Hepatocyte (in vitro differentiated cells): ENCODE results near the gene OR2J1. TPM values are rescaled to one million over a fixed set of nuclear protein-coding genes. Genes with fewer than 3 reads are reported as not detected.

Experiments used
- DNase-seq: peaks from one replicate; pipeline ENCODE4 v3.0.0-alpha.2; 2016; ENCODE audit warnings: low spot score
- H2AFZ ChIP-seq: fragments of 200-600 bp; sonication (generic); 2 replicates; pipeline ENCODE4 v1.6.0; 2016; ENCODE audit warnings: antibody characterized with exemption, mild to moderate bottlenecking
- H3K27ac ChIP-seq: fragments of 200-600 bp; sonication (generic); 2 replicates; pipeline ENCODE4 v1.5.1; 2016; ENCODE audit warnings: mild to moderate bottlenecking
- H3K27me3 ChIP-seq: fragments of 200-600 bp; sonication (generic); 2 replicates; pipeline ENCODE4 v1.6.1; 2016
- H3K36me3 ChIP-seq: fragments of 200-600 bp; sonication (generic); replicated peaks from 2 replicates; pipeline ENCODE4 v1.5.1; 2016; ENCODE audit warnings: low read depth; ENCODE audit not compliant: insufficient read depth
- H3K4me1 ChIP-seq: fragments of 200-600 bp; sonication (generic); 2 replicates; pipeline ENCODE4 v1.5.1; 2016; ENCODE audit warnings: mild to moderate bottlenecking, moderate library complexity; ENCODE audit not compliant: insufficient read depth
- H3K4me2 ChIP-seq: fragments of 200-600 bp; sonication (generic); 2 replicates; pipeline ENCODE4 v1.6.0; 2016
- H3K4me3 ChIP-seq: fragments of 200-600 bp; sonication (generic); 2 replicates; pipeline ENCODE4 v1.5.1; 2016; ENCODE audit warnings: mild to moderate bottlenecking
- H3K79me2 ChIP-seq: fragments of 200-600 bp; sonication (generic); 2 replicates; pipeline ENCODE4 v1.6.0; 2017; ENCODE audit warnings: mild to moderate bottlenecking
- H3K9me2 ChIP-seq: fragments of 200-600 bp; sonication (generic); replicated peaks from 2 replicates; pipeline ENCODE4 v1.6.0; 2017; ENCODE audit warnings: mild to moderate bottlenecking; ENCODE audit not compliant: insufficient read depth
- H3K9me3 ChIP-seq: fragments of 200-600 bp; sonication (generic); 2 replicates; pipeline ENCODE4 v1.5.1; 2016; ENCODE audit warnings: low read depth, mild to moderate bottlenecking
- H4K20me1 ChIP-seq: fragments of 200-600 bp; sonication (generic); 2 replicates; pipeline ENCODE4 v1.6.0; 2016; ENCODE audit warnings: mild to moderate bottlenecking; ENCODE audit not compliant: insufficient read depth, poor library complexity, severe bottlenecking
- CTCF ChIP-seq: fragments of 200-600 bp; sonication (generic); IDR thresholded peaks from 2 replicates; pipeline ENCODE4 v1.5.1; 2016; ENCODE audit warnings: antibody characterized with exemption, mild to moderate bottlenecking; ENCODE audit not compliant: poor library complexity
- EZH2 ChIP-seq: fragments of 200-600 bp; sonication (generic); IDR thresholded peaks from 2 replicates; pipeline ENCODE4 v1.6.1; 2016; ENCODE audit warnings: antibody characterized with exemption, mild to moderate bottlenecking, borderline replicate concordance
- EZH2phosphoT487 ChIP-seq: fragments of 200-600 bp; sonication (generic); IDR thresholded peaks from one replicate; pipeline ENCODE4 v1.6.1; 2018; ENCODE audit warnings: antibody characterized with exemption, mild to moderate bottlenecking, low read depth, moderate library complexity; ENCODE audit not compliant: unreplicated experiment, severe bottlenecking
- WGBS: methylation state at CpG from one replicate; pipeline ENCODE4 v1.1.6; 2016; ENCODE audit warnings: low lambda C conversion rate; ENCODE audit errors: missing lambda C conversion rate; 5-methylcytosine and 5-hydroxymethylcytosine counted together
- polyA plus RNA-seq: library from polyadenylated mRNA; unstranded; fragments of >200 nt; fragmentation: Nextera tagmentation; extraction: Ambion mirVana; gene quantifications from 2 replicates; pipeline ENCODE4 v1.2.1, GENCODE V29; 2016
- total RNA-seq: library from RNA; depleted of rRNA; stranded (reverse); fragments of >200 nt; gene quantifications from 2 replicates; pipeline ENCODE4 v1.2.3, GENCODE V29; 2014

OR2J1 gene
- total and polyA plus RNA-seq, 2 experiments from 2014 or later: not detected

GRCh38 chr6:29079203-29079602, 20.1 kb upstream of the OR2J1 start:
- Histone ChIP-seq H3K4me3 (no peak overlapping the region), H3K36me3 (no peaks in the 10 kb centered on the region), H4K20me1 (no peaks in the 10 kb centered on the region), H3K27me3 (no peaks in the 10 kb centered on the region), H3K9me3 (no peaks in the 10 kb centered on the region), H3K79me2 (no peaks in the 10 kb centered on the region), H2AFZ (no peak overlapping the region), H3K4me2 (no peak overlapping the region), H3K9me2 (no peaks in the 10 kb centered on the region), H3K27ac (no peak overlapping the region), H3K4me1 (no peaks in the 10 kb centered on the region)
- no peak for DNase-seq
- WGBS: 96% methylated on average over 1 of the region's 1 CpG
- no peak for TF ChIP-seq CTCF
- no peak for TF ChIP-seq EZH2phosphoT487
- no peak for TF ChIP-seq EZH2

GRCh38 chr6:29081312-29081711, 18.0 kb upstream of the OR2J1 start:
- Histone ChIP-seq H3K9me2 (no peaks in the 10 kb centered on the region), H3K4me1 (no peaks in the 10 kb centered on the region), H3K4me3 (no peak overlapping the region), H3K4me2 (no peak overlapping the region), H4K20me1 (no peaks in the 10 kb centered on the region), H2AFZ (no peak overlapping the region), H3K27me3 (no peaks in the 10 kb centered on the region), H3K79me2 (no peaks in the 10 kb centered on the region), H3K36me3 (no peaks in the 10 kb centered on the region), H3K27ac (no peak overlapping the region), H3K9me3 (no peaks in the 10 kb centered on the region)
- no peak for TF ChIP-seq CTCF
- TF ChIP-seq EZH2: no peak
- no peak for TF ChIP-seq EZH2phosphoT487
- no peak for DNase-seq

- Histone ChIP-seq H3K36me3 (no peaks in the 10 kb centered on the region), H3K9me2 (no peaks in the 10 kb centered on the region), H3K79me2 (no peaks in the 10 kb centered on the region), H3K27ac (no peak overlapping the region), H4K20me1 (no peaks in the 10 kb centered on the region), H3K9me3 (no peaks in the 10 kb centered on the region), H3K4me1 (no peaks in the 10 kb centered on the region), H3K4me3 (no peak overlapping the region), H2AFZ (no peak overlapping the region), H3K27me3 (no peaks in the 10 kb centered on the region), H3K4me2 (no peak overlapping the region)
- no peak for TF ChIP-seq CTCF
- no peak for TF ChIP-seq EZH2
- no peak for TF ChIP-seq EZH2phosphoT487
- no peak for DNase-seq
- WGBS: 95% methylated on average over 15 of the region's 15 CpGs
Observed at GRCh38 chr6:29082457-29082856, 16.8 kb upstream of the OR2J1 start.

DNA sequence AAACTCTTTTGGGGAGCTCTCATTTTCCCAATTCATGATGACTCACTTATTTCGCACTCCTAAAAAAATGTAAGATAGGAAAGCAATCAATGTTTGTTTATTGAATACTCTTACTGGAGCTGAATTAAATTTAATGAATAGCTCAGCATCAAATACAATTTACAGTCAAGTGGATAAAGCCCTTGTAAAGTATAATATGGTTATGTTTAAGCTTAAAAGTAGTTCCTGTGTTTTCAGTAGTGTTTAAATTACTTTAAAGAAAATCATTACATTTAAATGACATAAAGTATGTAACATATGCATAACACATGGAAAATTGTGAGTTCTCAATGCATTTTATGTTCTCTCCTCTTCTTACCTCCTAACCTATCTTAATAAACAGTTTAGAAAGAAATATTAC, 12.1 kb upstream of the OR2J1 start, which contains the start of gene OR2B3:
Gene OR2B3 (minus strand): TSS at position 101 of the 400 bp plus-strand sequence. CDS start 65 bp downstream, at position 36.
- WGBS: 88% methylated on average over 1 of the region's 1 CpG
- no peaks in the 10 kb centered on the region for H3K27me3 ChIP-seq
- no peak within 1 kb of the TSS for H3K4me2 ChIP-seq
- no peak within 1 kb of the TSS for H2AFZ ChIP-seq
- no peak within 1 kb of the TSS for H3K27ac ChIP-seq
- H3K36me3 ChIP-seq: no peaks in the 10 kb centered on the region
- TF ChIP-seq EZH2phosphoT487 (no peak), CTCF (no peak), EZH2 (no peak)
- H3K9me2 ChIP-seq: no peaks in the 10 kb centered on the region
- H3K4me3 ChIP-seq: no peak within 1 kb of the TSS
- no peaks in the 10 kb centered on the region for H3K4me1 ChIP-seq
- H4K20me1 ChIP-seq: no peaks in the 10 kb centered on the region
- no peaks in the 10 kb centered on the region for H3K79me2 ChIP-seq
- H3K9me3 ChIP-seq: no peaks in the 10 kb centered on the region
- DNase-seq: no peak
